Motor neuron (in vitro differentiated cells): ENCODE data around the gene DNAH2. TPM values are rescaled to one million over a fixed set of nuclear protein-coding genes. Genes with fewer than 3 reads are reported as not detected.

Source experiments
- ATAC-seq, 8 experiments: fragments of 200-7000 bp; cut with Tn5 transposase; replicated peaks in 6 of 8; 2 replicates each; pipeline ENCODE4 v1.8.0; 2021; ENCODE audit warnings: mild to moderate bottlenecking in 8 of 8, moderate library complexity in 8 of 8
- H3K27ac ChIP-seq, 2 donors: fragments of 250-450 bp; sonication (Bioruptor Pico); 2 replicates each; pipeline ENCODE4 v1.9.0; 2021; ENCODE audit warnings: antibody characterized with exemption in 2 of 2, mild to moderate bottlenecking in 2 of 2, moderate library complexity in 1 of 2
- H3K4me1 ChIP-seq, 2 donors: fragments of 250-450 bp; sonication (Bioruptor Pico); replicated peaks in 1 of 2; 2 replicates each; pipeline ENCODE4 v1.6.1; 2021; ENCODE audit warnings: antibody characterized with exemption in 2 of 2, mild to moderate bottlenecking in 2 of 2, moderate library complexity in 1 of 2
- H3K4me3 ChIP-seq, 5 donors: fragments of 250-450 bp; sonication (Bioruptor Pico); 2 replicates each; pipeline ENCODE4 v1.9.0; 2021; ENCODE audit warnings: antibody characterized with exemption in 5 of 5, mild to moderate bottlenecking in 5 of 5, moderate library complexity in 4 of 5
- WGBS, 10 experiments: fragments of 450-650 bp; shearing (Covaris generic); methylation state at CpG; one replicate each; pipeline ENCODE4 v1.0.0; 2022; 5-methylcytosine and 5-hydroxymethylcytosine counted together
- in situ Hi-C, 9 experiments: fragments of 400-800 bp; cut with MboI; loops; one replicate each; pipeline ENCODE4 v1.15.0; 2021; ENCODE audit warnings: low sequenced_read_pairs in 9 of 9, low pct_unique_long_range_greater_than_20kb in 2 of 9; ENCODE audit not compliant: unreplicated experiment in 9 of 9
- total RNA-seq, 8 experiments: library from RNA; unstranded; fragments of 300-600 nt; gene quantifications; 2 replicates each; pipeline versions ENCODE4 v1.2.3 to v1.2.4, GENCODE V29; 2022

Gene DNAH2
- total RNA-seq, 8 experiments from 2014 or later: 0.25 to 4.4 (median 0.65) TPM

- ATAC-seq: no peak
Observed at GRCh38 chr17:7824021-7824924, 106.7 kb downstream of the DNAH2 start.

GRCh38 chr17:7825206-7825990 is 107.9 kb downstream of the DNAH2 start:
- 7 to 77% (median 29%) methylated on average over 3 to 10 of the region's 12 CpGs for whole genome bisulfite sequencing, 10 experiments
- H3K4me3 ChIP-seq: no peak overlapping the region
- H3K27ac ChIP-seq: no peak overlapping the region
- ATAC-seq: peak in 7 of 8 experiments; percentile 51 to 96 (median 90)
- in situ Hi-C loops: loop anchor here in 2 of 9 experiments (10.0 to 25.0 kb wide), 2 partner anchors 113 to 159 kb away; partner anchors contain the start of genes DNAH2 (in 1 of the 2) and EFNB3 (in 1 of the 2)
- H3K4me1 ChIP-seq: peaks cover 4 to 7% of the 10 kb centered on the region in 2 donors

More at GRCh38 chr17:7824021-7824924, 106.7 kb downstream of the DNAH2 start:
- no peak overlapping the region for H3K27ac ChIP-seq
- 15 to 100% (median 73%) methylated on average over 1 to 4 of the region's 9 CpGs; no CpG with 5 or more reads in 4 of the 10 experiments for WGBS, 10 experiments
- no peak overlapping the region for H3K4me3 ChIP-seq
- H3K4me1 ChIP-seq: peaks cover 4 to 7% of the 10 kb centered on the region in 2 donors
- in situ Hi-C loops: loop anchor here in 1 of 9 experiments (10.0 kb wide), 1 partner anchor 161 kb away; no protein-coding TSS in a partner anchor

DNA sequence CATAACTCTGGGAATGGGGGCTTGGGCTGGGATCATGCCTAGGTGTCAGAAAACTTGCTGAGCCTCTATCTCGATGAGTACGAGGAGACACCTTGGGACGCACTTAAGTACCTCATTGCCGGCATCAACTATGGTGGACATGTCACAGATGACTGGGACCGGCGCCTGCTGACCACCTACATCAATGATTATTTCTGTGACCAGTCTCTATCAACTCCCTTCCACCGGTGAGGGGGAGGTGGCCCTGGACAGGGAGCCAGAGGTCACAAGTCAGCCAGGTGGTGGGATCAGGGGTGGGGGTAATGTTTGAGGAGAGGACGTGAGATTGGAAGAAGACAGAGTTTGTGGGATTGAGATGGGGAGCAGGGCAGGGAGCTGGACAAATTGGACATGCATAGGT is 113.1 kb downstream of the DNAH2 start:
- peaks cover 5 to 7% of the 10 kb centered on the region in 2 donors for H3K4me1 ChIP-seq
- 65 to 100% (median 69%) methylated on average over 2 to 6 of the region's 8 CpGs; no CpG with 5 or more reads in 7 of the 10 experiments for WGBS, 10 experiments
- no peak for ATAC-seq
- in situ Hi-C loops: loop anchor here in 1 of 9 experiments (25.0 kb wide), 1 partner anchor 118 kb away; the partner anchor contains the start of genes DNAH2 and EFNB3
- H3K27ac ChIP-seq: no peak overlapping the region
- no peak overlapping the region for H3K4me3 ChIP-seq

- Histone ChIP-seq H3K4me1 (peaks cover 5 to 6% of the 10 kb centered on the region in 2 donors), H3K27ac (no peak overlapping the region), H3K4me3 (no peak overlapping the region)
- 21 to 80% (median 62%) methylated on average over 1 to 4 of the region's 7 CpGs; no CpG with 5 or more reads in 5 of the 10 experiments for WGBS, 10 experiments
- no peak for ATAC-seq
- in situ Hi-C loops: loop anchor here in 1 of 9 experiments (25.0 kb wide), 1 partner anchor 119 kb away; the partner anchor contains the start of genes DNAH2 and EFNB3
Observed at GRCh38 chr17:7831233-7831632, 113.7 kb downstream of the DNAH2 start.

DNA sequence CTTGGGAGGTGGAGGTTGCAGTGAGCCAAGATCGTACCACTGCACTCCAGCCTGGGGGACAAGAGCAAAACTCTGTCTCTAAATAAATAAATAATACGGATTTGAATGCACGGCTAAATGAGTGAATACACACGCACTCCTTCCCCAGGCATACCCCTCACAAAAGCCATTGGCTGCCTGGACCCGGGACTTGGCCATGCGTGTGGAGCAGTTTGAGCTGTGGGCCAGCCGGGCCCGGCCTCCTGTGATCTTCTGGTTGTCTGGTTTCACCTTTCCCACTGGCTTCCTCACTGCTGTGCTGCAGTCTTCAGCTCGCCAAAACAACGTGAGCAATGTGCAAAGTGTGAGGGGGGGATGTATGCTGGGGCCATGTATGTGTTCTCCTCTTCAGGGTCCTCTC is 114.9 kb downstream of the DNAH2 start:
- in situ Hi-C loops: loop anchor here in 1 of 9 experiments (25.0 kb wide), 1 partner anchor 120 kb away; the partner anchor contains the start of genes DNAH2 and EFNB3
- WGBS, 10 experiments: 31 to 81% (median 65%) methylated on average over 1 to 10 of the region's 10 CpGs; no CpG with 5 or more reads in 6 of the 10 experiments
- Histone ChIP-seq H3K27ac (no peak overlapping the region), H3K4me1 (peaks cover 6 to 10% of the 10 kb centered on the region in 2 donors), H3K4me3 (no peak overlapping the region)
- ATAC-seq: no peak

DNA sequence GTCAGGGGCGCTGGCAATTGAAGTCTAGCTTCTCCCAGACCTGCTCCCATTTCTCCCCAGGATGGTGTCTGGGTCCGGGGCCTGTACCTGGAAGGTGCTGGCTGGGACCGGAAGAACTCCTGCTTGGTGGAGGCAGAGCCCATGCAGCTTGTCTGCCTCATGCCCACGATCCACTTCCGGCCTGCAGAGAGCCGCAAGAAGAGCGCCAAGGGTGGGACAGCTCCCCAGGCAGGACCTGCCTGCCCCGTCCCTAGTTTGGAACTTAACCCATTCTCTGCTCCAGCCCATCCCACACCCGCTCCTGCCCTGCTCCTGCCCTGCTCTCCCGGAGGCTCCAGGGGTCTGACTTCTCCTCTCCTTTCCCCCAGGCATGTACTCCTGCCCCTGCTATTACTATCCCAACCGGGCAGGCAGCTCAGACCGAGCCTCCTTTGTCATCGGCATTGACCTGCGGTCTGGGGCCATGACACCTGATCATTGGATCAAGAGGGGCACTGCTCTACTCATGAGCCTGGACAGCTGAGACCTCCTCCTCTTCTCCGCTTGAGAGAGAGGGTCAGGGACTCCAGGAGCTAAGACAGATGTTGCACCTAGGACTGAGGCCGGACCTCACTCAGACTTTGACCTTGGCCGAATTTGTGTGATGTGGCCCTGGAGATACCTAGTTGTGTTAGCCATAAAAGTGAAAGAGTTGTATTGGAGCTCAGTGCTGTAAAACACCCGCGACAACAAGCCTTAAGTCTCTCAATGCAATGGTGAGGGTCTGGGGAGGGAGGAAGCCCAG is 115.7 kb downstream of the DNAH2 start:
- H3K4me1 ChIP-seq: peaks cover 6 to 11% of the 10 kb centered on the region in 2 donors
- peak overlapping the region; percentile 42 to 66 (median 54) for H3K4me3 ChIP-seq
- 0 to 52% (median 24%) methylated on average over 1 to 13 of the region's 19 CpGs; no CpG with 5 or more reads in 2 of the 10 experiments for WGBS, 10 experiments
- no peak overlapping the region for H3K27ac ChIP-seq
- no peak for ATAC-seq
- in situ Hi-C loops: loop anchor here in 1 of 9 experiments (25.0 kb wide), 1 partner anchor 121 kb away; the partner anchor contains the start of genes DNAH2 and EFNB3

- ATAC-seq: peak; percentile 28 to 60 (median 45)
- peak within 1 kb of the TSS; percentile 42 to 66 (median 54) for H3K4me3 ChIP-seq
- peaks cover 7 to 13% of the 10 kb centered on the region in 2 donors for H3K4me1 ChIP-seq
- in situ Hi-C loops: loop anchor here in 1 of 9 experiments (25.0 kb wide), 1 partner anchor 122 kb away; the partner anchor contains the start of genes DNAH2 and EFNB3
- 0% methylated on average over 1 to 5 of the region's 49 CpGs; no CpG with 5 or more reads in 7 of the 10 experiments for WGBS, 10 experiments
- H3K27ac ChIP-seq: peak within 1 kb of the TSS; percentile 67 to 68
Observed at GRCh38 chr17:7833795-7834541, 116.4 kb downstream of the DNAH2 start, which contains the start of gene KDM6B. TSS of gene KDM6B (plus strand) at chr17:7834217. CDS start at chr17:7845555, 11,338 bp downstream.

DNA sequence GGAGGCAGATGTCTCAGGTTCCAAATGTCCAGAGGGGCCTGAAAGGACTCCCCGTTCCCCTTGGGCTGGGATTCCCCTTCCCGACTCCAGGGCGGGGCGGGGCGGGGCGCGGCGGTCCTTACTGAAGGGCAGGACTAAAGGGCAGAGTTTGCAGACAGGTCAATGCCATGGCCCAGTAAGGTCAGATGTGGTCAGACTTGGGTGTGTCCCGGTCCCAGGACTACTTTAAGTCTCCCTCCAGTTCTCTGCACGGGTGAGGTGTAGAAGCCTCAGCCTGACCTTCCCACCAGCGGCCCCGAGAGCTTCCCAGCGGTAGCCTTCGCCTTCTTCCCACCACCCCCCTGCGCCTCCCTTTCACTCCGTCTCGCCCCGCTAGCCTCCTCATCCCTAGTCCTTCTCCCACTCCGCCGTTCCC is 117.0 kb downstream of the DNAH2 start:
- 0% methylated on average over 1 of the region's 20 CpGs; no CpG with 5 or more reads in 9 of the 10 experiments for WGBS, 10 experiments
- peak overlapping the region; percentile 42 to 66 (median 54) for H3K4me3 ChIP-seq
- in situ Hi-C loops: loop anchor here in 1 of 9 experiments (25.0 kb wide), 1 partner anchor 122 kb away; the partner anchor contains the start of genes DNAH2 and EFNB3
- peak in 2 of 8 experiments; percentile 3 to 15 for ATAC-seq
- peaks cover 13 to 18% of the 10 kb centered on the region in 2 donors for H3K4me1 ChIP-seq
- H3K27ac ChIP-seq: peak overlapping the region; percentile 67 to 68

DNA sequence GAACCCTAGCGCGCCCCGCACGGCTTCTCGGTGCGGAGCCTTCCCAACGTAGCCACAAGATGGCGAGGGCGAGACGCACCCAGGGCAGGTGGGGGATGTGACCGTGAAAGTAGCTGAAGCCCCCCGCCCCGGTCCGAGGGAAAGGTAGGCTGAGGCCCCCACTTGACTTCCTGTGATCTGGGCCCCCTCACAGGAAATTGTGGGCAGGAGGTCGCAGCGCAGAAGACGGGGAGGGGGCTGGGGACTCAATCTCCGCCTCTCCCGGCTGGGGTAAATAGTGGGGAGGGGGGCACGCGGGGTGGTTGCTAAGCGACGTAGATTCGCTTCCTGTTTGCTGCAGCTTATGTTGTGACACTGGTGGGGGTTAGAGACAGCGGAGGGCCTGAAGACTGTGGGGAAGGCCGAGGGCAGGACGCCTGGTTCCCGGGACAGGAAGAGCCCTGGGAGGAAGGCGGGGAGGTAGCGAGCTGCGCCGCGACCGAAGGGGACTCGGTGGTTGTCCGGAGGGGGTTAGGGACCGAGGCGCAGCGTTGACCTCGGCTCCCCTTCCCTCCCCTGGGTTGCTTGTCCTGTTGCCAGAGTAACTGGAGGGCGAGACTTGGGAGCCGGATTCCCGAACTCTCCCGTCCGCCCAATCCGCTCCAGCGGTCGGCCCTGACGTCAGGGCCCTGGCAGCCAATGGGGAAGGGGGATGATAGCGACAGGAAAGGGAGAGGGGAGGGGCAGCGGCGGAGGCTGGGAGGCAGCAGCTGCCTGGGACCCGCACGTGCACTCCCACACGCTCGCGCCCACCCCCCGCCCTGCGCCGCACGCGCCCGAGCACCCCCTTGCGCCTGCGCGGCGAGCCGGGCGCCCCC is 117.6 kb downstream of the DNAH2 start:
- in situ Hi-C loops: loop anchor here in 1 of 9 experiments (25.0 kb wide), 1 partner anchor 123 kb away; the partner anchor contains the start of genes DNAH2 and EFNB3
- 0% methylated on average over 1 to 7 of the region's 69 CpGs; no CpG with 5 or more reads in 7 of the 10 experiments for WGBS, 10 experiments

More for the DNA sequence above, 117.6 kb downstream of the DNAH2 start:
- H3K27ac ChIP-seq: peak overlapping the region; percentile 67 to 68
- peak; percentile 40 to 74 (median 66) for ATAC-seq
- H3K4me1 ChIP-seq: peaks cover 19 to 25% of the 10 kb centered on the region in 2 donors
- H3K4me3 ChIP-seq: peak overlapping the region; percentile 42 to 66 (median 54)
